Osteoblast (primary cell): Measurements from ENCODE around the gene TIAM2. TPM values are rescaled to one million over a fixed set of nuclear protein-coding genes. Genes with fewer than 3 reads are reported as not detected.
"Not testable (repeated sequence)": the region's sequence is repeated elsewhere in the genome, so short reads cannot be mapped to it uniquely, and the experiment has no call there.

Source experiments
- DNase-seq: peaks from one replicate; pipeline ENCODE4 v3.0.0; 2011; ENCODE audit warnings: low spot score, mixed read lengths; ENCODE audit not compliant: insufficient read length; ENCODE audit errors: missing footprints
- H2AFZ ChIP-seq: 2 replicates; pipeline ENCODE4 v1.6.0; 2011; ENCODE audit warnings: mild to moderate bottlenecking, low read length
- H3K27ac ChIP-seq: 2 replicates; pipeline ENCODE4 v1.5.1; 2011; ENCODE audit warnings: mild to moderate bottlenecking, low read depth, low read length, moderate library complexity
- H3K27me3 ChIP-seq: 2 replicates; pipeline ENCODE4 v1.6.0; 2012; ENCODE audit warnings: mild to moderate bottlenecking, control low read depth, inconsistent platforms, low read length, moderate library complexity; ENCODE audit not compliant: insufficient read depth
- H3K36me3 ChIP-seq: 2 replicates; pipeline ENCODE4 v1.5.1; 2011; ENCODE audit warnings: mild to moderate bottlenecking, low read length, control low read depth, moderate library complexity; ENCODE audit not compliant: insufficient read depth
- H3K4me1 ChIP-seq: 2 replicates; pipeline ENCODE4 v1.5.1; 2011; ENCODE audit warnings: mild to moderate bottlenecking, low read length, control low read depth, moderate library complexity; ENCODE audit not compliant: insufficient read depth
- H3K4me2 ChIP-seq: 2 replicates; pipeline ENCODE4 v1.6.0; 2011; ENCODE audit warnings: mild to moderate bottlenecking, low read length; ENCODE audit not compliant: insufficient read depth
- H3K4me3 ChIP-seq: fragments of 200-600 bp; sonication (generic); 3 replicates; pipeline ENCODE4 v1.5.1; 2012; ENCODE audit warnings: mild to moderate bottlenecking, low read length, inconsistent platforms; ENCODE audit not compliant: insufficient read depth
- H3K79me2 ChIP-seq: 2 replicates; pipeline ENCODE4 v1.6.0; 2012; ENCODE audit warnings: mild to moderate bottlenecking, low read length, control low read depth, inconsistent platforms; ENCODE audit not compliant: insufficient read depth
- H3K9me3 ChIP-seq: 2 replicates; pipeline ENCODE4 v1.5.1; 2011; ENCODE audit warnings: low read depth, low read length, control low read depth
- H4K20me1 ChIP-seq: 2 replicates; pipeline ENCODE4 v1.6.0; 2012; ENCODE audit warnings: mild to moderate bottlenecking, low read length, control low read depth; ENCODE audit not compliant: insufficient read depth
- total RNA-seq: library from RNA; depleted of rRNA; stranded (reverse); fragments of >200 nt; gene quantifications from 2 replicates; pipeline ENCODE4 v1.2.3, GENCODE V29; 2012
- TF ChIP-seq, protein P1 (sequence below): IDR thresholded peaks from 2 replicates; pipeline ENCODE4 v1.5.1; 2011; ENCODE audit warnings: mild to moderate bottlenecking, low read depth, low read length, moderate library complexity; ENCODE audit errors: extremely low read depth

TIAM2 gene
- total RNA-seq, 1 donor = 31.8 TPM

- Histone ChIP-seq H3K27ac (no peak overlapping the region), H3K4me3 (no peak overlapping the region), H3K36me3 (peaks cover 29% of the 10 kb centered on the region), H3K4me2 (no peak overlapping the region), H3K9me3 (no peaks in the 10 kb centered on the region), H4K20me1 (no peaks in the 10 kb centered on the region), H2AFZ (no peak overlapping the region), H3K79me2 (peaks cover 2% of the 10 kb centered on the region), H3K4me1 (peaks cover 22% of the 10 kb centered on the region), H3K27me3 (no peaks in the 10 kb centered on the region)
- TF ChIP-seq, protein P1, sequence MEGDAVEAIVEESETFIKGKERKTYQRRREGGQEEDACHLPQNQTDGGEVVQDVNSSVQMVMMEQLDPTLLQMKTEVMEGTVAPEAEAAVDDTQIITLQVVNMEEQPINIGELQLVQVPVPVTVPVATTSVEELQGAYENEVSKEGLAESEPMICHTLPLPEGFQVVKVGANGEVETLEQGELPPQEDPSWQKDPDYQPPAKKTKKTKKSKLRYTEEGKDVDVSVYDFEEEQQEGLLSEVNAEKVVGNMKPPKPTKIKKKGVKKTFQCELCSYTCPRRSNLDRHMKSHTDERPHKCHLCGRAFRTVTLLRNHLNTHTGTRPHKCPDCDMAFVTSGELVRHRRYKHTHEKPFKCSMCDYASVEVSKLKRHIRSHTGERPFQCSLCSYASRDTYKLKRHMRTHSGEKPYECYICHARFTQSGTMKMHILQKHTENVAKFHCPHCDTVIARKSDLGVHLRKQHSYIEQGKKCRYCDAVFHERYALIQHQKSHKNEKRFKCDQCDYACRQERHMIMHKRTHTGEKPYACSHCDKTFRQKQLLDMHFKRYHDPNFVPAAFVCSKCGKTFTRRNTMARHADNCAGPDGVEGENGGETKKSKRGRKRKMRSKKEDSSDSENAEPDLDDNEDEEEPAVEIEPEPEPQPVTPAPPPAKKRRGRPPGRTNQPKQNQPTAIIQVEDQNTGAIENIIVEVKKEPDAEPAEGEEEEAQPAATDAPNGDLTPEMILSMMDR = no peak
- DNase-seq = no peak
Measured at GRCh38 chr6:155183095-155183494, 188.0 kb downstream of the TIAM2 start.

DNA sequence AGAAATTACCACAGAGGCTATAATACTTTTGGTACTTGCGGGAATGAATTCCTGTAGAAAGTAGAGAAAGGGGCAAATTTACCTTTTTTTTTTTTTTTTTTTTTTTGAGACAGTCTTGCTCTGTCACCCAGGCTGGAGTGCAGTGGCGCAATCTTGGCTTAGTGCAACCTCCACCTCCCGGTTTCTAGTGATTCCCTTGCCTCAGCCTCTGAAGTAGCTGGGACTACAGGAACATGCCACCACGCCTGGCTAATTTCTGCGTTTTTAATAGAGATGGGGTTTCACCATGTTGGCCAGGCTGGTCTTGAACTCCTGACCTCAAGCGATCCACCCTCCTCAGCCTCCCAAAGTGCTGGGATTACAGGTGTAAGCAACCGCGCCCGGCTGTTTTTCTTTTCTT lies 189.9 kb downstream of the TIAM2 start:
- not testable (repeated sequence) for H3K27ac ChIP-seq, H3K27me3 ChIP-seq, H2AFZ ChIP-seq, H3K79me2 ChIP-seq, H3K9me3 ChIP-seq, DNase-seq, H3K4me2 ChIP-seq, H3K4me3 ChIP-seq, H4K20me1 ChIP-seq
- peaks cover 19% of the 10 kb centered on the region for H3K36me3 ChIP-seq
- peaks cover 37% of the 10 kb centered on the region for H3K4me1 ChIP-seq

DNA sequence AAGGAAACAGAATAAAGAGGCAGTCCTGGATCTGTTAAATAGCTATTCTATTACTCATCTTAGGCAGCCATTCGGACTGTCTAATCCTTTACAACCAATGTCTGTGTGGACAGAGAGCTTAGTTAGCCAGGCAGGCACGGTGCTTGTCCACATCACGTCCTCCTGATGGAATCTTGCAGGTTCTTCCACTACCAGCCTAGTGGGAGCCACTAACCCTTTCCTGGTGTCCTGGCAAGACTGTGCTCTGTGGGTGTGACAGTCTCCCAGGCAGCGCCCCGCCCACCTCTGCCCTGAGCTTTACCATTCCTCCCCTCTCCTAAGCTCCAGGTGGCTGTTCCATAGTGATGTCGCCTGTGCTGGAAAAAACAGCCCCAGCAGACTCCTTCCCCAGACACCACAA lies 190.4 kb downstream of the TIAM2 start:
- H3K9me3 ChIP-seq = no peaks in the 10 kb centered on the region
- no peak overlapping the region for H3K4me3 ChIP-seq
- H2AFZ ChIP-seq = no peak overlapping the region
- no peak overlapping the region for H3K4me2 ChIP-seq
- H3K79me2 ChIP-seq = peaks cover 4% of the 10 kb centered on the region
- no peak for DNase-seq
- H4K20me1 ChIP-seq = no peaks in the 10 kb centered on the region
- peaks cover 37% of the 10 kb centered on the region for H3K4me1 ChIP-seq
- H3K27ac ChIP-seq = peak overlapping the region; percentile 69
- TF ChIP-seq, protein P1 = no peak
- peaks cover 23% of the 10 kb centered on the region for H3K36me3 ChIP-seq
- no peaks in the 10 kb centered on the region for H3K27me3 ChIP-seq

GRCh38 chr6:155186052-155186658 lies 191.0 kb downstream of the TIAM2 start:
- no peak overlapping the region for H3K4me3 ChIP-seq
- peak overlapping the region; percentile 62 for H3K4me2 ChIP-seq
- no peaks in the 10 kb centered on the region for H3K9me3 ChIP-seq
- TF ChIP-seq, protein P1 = no peak
- H3K4me1 ChIP-seq = peaks cover 37% of the 10 kb centered on the region
- peaks cover 4% of the 10 kb centered on the region for H3K79me2 ChIP-seq
- peak overlapping the region; percentile 69 for H3K27ac ChIP-seq
- H2AFZ ChIP-seq = peak overlapping the region; percentile 67
- H4K20me1 ChIP-seq = no peaks in the 10 kb centered on the region
- peaks cover 23% of the 10 kb centered on the region for H3K36me3 ChIP-seq
- no peak for DNase-seq
- no peaks in the 10 kb centered on the region for H3K27me3 ChIP-seq
